HG02678 (cell line): ENCODE data around the gene RBBP8NL.

Experiments
- ATAC-seq: cut with Tn5 transposase; IDR thresholded peaks from one replicate; pipeline ENCODE4 v1.9.1; 2021; ENCODE audit warnings: mild to moderate bottlenecking, moderate library complexity; ENCODE audit not compliant: unreplicated experiment

The RBBP8NL gene

DNA sequence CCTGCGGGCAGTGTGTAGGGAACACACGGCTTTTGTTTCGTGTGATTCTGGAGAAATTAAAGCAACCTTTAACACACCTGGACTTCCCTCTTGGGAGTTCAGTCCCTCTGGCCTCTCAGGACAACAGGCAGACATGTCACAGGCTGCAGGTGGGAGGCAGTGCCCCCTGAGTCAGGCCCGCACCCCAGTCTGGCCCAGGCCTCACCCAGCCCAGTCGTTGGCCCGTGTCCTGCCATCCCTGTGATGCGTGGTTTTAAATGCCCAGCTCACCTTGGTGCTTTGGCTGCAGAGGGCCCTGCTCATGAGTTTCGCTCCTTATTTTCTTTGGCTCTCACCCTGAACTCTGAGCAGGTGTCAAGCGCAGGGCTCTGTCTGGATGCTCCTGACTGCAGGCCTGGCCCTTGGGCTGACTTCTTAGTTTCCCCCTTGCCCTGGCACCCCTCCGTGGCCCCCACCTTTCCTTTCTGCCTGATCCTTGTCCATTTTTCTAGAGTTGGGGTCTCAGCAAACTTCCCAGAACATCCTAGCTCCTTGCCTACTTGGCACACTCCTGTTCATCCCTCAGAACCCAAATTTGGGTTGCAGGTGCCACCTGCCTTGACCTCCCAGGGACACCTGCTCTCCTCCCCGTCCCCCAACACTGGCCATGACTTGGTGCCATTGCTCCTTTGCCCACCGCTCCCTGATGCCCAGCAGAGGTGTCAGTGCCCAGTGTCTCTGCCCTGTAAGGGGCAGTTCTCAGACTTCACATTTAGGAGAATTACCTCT is 18.1 kb downstream of the RBBP8NL start:
- ATAC-seq = no peak

DNA sequence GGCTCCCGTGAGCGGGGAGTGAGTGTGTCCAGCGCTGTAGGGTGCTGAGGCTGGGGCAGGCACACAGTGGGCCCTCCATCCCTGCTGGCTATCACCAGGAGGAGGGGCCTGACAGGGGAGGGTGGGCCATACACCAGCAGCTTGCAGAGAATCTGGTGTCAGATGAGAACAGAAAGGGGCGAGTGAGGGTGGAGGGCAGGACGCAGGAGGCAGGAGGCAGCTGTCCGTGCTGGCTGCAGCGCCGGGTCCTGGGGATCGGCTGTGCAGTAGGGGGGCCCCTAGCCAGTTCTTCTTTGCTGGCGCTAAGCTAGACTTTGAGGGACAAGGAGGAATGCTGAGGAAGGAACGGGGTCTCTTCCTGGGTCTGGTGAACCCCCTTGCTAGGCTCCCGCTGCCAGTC is 18.7 kb downstream of the RBBP8NL start:
- no peak for ATAC-seq

GRCh38 chr20:62408055-62408454 is 19.3 kb downstream of the RBBP8NL start:
- ATAC-seq = no peak

- ATAC-seq = peak; percentile 89
Observed at GRCh38 chr20:62407221-62407992, 19.9 kb downstream of the RBBP8NL start, which contains the start of gene CABLES2. CABLES2 (minus strand) TSS chr20:62407285; CDS start chr20:62407276, 9 bp downstream.

DNA sequence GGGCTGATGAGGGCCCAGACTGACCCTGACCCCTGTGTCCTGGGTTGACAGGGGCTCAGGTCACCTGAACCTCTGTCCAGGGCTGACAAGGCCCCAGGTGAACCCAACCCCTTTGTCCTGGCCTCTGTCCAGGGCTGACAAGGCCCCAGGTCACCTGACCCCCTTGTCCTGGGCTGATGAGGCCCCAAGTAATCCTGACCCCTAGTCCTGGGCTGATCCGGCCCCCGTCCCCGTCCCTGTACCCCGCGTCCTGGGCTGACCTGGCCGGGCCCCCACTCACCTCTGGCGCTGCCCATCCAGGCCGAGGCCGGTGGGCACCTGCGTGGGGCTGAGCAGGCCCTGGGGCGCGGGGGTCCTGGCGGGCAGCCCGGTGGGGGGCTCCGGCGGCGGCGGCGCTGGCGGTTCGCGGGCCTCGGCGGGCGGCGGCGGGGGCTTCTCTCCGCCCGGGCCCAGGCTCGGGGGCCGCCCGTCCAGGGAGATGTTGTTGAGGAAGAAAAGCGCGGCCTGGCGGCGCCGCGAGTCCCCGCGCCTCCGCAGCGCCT is 20.6 kb downstream of the RBBP8NL start:
- peak; percentile 12 for ATAC-seq

GRCh38 chr20:62405981-62406513 is 21.3 kb downstream of the RBBP8NL start:
- no peak for ATAC-seq

DNA sequence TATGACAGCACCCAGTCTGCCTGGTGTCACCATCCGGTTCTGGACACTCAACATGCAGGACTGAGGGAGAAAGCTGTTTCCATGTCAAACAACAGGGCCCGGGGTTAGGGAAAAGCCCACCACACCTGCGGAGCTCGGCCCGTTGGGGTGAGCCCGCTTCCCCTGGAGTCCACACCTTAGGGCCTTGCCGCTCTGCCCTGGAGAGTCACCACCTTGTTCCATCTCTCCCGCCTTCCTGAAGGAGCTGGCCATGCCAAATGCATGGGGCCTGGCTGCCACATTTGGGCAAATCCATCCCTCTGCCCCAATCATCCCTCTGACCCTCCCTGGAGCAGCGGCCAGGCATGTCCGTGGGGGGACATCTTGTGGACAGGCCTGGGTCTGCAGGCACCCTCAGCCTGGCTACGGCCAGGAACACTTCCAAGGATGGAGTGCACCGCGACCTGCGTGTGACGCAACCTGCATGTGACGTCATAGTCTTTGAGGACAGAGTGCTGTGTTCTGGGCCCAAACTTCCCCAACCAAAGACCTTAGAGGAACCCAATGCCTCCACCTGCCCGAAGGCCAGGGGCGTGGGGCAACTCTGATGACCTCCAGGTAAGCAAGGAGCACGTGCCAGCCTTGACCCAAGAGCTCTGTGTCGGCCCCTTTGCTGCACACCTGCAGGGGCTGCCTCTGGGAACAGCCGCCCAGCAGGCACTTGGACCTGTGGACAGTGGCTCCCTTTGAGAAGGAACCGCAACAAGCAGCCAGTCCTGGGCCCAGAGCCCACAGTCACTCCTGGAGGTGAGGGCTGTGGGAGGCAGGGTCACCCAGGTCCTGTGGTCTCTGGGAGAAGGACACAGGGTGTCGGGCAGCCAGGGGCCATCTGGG is 22.0 kb downstream of the RBBP8NL start:
- no peak for ATAC-seq

GRCh38 chr20:62404761-62405107 is 22.6 kb downstream of the RBBP8NL start:
- no peak for ATAC-seq

GRCh38 chr20:62404112-62404665 is 23.1 kb downstream of the RBBP8NL start:
- ATAC-seq = no peak

- no peak for ATAC-seq
Observed at GRCh38 chr20:62403331-62403730, 24.0 kb downstream of the RBBP8NL start.

GRCh38 chr20:62402456-62403150 is 24.7 kb downstream of the RBBP8NL start:
- no peak for ATAC-seq

DNA sequence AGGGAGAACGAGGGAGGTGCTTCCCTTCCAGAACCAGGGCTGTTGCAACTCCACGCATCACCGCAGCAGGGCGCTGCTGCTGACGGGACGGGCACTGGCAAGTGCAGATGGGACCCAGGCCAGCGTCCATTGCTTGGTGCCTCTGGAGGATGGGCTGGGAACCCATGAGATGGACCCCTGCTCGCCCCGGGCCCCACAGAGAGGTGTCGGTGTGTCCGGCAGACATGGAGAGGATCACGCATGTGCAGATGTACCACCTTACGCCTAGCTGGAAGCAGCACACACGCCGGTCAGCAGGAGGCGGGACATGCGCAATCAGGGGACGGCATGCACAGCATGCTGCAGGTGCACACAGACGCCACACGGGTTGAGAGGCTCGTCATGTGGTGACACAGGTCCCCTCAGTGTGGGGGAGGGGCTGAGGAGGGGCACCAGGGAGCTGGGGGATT is 26.0 kb downstream of the RBBP8NL start:
- ATAC-seq = no peak

DNA sequence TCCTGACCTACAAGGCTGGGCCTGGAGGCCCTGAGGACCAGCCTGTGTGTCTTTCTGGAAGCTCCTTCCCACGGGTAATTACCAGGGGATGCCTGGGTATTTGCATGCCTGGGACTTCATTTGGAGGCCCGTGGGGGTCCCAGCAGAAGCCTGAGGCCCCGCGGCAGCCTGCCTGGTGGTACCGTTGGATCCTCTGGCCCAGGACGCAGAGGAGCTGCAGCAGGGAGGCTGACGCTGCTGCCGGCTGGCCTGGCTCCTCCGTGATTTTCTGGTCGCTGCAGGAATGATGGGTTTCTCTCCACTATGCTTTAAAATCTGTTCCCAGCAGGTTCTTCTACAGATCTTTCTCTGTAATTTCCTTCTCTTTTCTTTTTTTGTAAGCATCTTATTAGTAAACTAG is 26.8 kb downstream of the RBBP8NL start:
- no peak for ATAC-seq

DNA sequence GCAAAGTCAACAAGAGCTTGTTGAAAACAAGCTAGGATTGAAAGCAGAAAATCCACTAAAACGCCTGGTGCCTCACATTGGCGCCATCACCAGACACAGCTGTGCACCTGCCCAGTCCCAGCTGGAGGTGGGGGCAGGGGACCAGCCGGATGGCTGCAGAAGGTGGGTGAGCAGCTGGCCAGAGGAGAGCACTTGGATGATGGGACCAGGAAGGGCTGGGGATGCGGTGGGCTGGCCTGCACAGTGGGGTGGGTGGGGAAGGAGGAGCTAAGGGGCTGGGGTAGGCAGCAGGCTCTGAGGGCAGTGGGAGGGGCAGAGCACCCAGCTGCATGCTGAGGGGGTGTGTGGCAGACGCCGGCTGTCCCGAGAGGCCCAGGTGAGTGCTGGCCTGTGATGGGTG is 27.3 kb downstream of the RBBP8NL start:
- no peak for ATAC-seq

- no peak for ATAC-seq
Observed at GRCh38 chr20:62398120-62398821, 29.1 kb downstream of the RBBP8NL start.

DNA sequence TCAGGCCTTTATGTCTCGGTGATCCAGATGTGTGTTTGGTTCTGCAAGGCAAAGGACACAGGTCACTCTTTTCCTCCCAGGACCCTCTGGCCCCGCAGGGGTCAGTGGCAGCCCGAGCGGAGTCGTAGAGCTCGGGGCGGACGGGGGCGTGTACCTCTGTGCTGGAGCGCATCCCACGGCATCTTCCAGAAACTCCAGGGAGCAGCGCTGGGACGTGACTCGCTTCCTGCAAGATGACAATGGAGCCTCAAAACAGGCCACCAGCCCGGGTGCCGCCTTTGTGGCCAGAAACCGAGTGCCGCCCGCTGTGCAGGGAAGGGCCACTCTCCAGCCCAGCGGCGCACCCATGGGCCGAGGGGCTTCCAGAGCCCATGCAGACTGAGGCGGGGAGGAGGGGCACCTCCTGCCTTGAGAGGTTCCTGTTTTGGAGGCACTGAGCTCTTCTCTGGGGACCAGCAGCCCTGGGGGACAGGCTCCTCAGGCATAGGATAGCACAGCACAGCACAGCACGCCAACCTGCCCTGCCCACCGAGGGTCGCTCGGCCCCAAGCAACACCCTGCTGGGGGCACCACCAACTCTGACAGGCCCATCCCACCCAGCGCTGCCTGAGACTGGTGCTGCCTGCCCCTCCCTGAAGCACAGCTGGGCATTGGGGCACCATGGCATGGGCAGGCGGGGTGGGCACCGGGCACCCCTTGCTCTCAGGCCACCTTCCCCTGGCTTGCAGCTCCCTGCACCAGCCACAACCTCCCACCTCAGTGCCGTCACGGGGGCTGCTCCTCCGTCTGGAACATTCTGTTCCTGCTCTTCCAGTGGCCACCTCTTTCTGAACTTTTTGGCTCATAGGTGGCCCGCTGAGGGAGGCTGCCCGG is 30.7 kb downstream of the RBBP8NL start:
- no peak for ATAC-seq

DNA sequence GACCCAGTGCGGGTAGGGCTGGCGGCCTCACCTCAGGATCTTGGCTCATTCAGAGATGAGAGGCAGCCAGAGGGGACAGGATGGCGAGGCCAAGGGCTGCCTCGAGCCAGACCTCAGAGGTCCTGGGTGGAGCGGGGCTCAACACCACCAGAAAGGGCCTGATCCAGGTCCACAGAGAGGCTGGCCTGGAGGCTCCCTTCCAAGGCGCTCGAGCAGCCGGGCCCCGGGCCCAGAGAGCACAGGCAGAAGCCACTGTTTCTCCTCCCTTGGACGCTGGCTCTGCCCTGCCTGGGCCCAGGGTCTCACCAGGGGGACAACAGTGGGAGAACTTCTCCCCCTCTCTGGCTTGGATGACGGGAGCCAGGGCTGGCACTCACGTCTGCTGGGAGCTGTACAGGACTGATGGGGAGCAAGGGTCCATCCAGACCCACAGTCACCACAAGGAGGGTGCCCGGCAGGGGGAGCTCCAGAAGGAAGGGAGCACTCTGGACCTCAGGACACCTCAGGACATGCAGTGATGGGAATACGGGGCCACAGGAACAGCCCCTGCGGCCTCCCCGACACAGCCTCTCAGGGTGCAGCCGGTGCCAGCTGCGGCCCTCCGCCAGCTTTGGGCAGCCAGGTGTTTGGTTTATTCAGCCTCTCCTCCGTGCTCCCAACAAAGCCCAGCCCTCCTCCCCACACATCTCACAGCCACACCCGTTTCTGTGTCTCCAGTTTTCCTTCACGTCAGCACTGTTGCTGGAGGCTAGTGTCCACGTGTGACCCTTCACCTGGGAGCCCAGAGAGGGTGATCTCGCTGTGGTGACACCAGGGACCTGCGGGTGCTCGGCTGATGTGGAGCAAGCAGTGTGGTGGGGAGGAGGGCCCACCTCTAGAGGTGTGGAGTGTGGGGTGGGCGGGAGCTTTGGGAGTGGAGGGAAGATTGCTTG is 31.8 kb downstream of the RBBP8NL start:
- ATAC-seq = no peak
